HL-60 (cell line): ENCODE results near the gene CNTNAP3.
"Not testable (repeated sequence)": the region's sequence is repeated elsewhere in the genome, so short reads cannot be mapped to it uniquely, and the experiment has no call there.

ENCODE experiments used
- CTCF ChIP-seq: IDR thresholded peaks from one replicate; pipeline ENCODE4 v1.5.1; 2011; ENCODE audit warnings: low read length, control low read depth, inconsistent platforms; ENCODE audit not compliant: insufficient read depth
- GABPA ChIP-seq: IDR thresholded peaks from 2 replicates; pipeline ENCODE4 v1.6.1; 2012; ENCODE audit warnings: low read depth
- REST ChIP-seq: IDR thresholded peaks from 2 replicates; pipeline ENCODE4 v1.6.1; 2012; ENCODE audit warnings: low read depth; ENCODE audit not compliant: insufficient replicate concordance
- SPI1 ChIP-seq: IDR thresholded peaks from 2 replicates; pipeline ENCODE4 v1.6.1; 2012; ENCODE audit warnings: low read depth, mild to moderate bottlenecking, borderline replicate concordance

- not testable (repeated sequence) for TF ChIP-seq CTCF, SPI1, GABPA, REST
Observed at GRCh38 chr9:39080081-39080480, 207.9 kb downstream of the CNTNAP3 start.
